NCI-H82 treated with DMSO at 0.1 percent for 48 hours (cell line): Measurements from ENCODE around the gene TTC24.
"Not testable (repeated sequence)": the region's sequence is repeated elsewhere in the genome, so short reads cannot be mapped to it uniquely, and the experiment has no call there.

Experiments
- DNase-seq: peaks from one replicate; lab custom pipeline; 2025; ENCODE audit not compliant: unreplicated experiment; lab: John Stamatoyannopoulos, UW

Gene TTC24

GRCh38 chr1:156607344-156607743 lies 27.8 kb downstream of the TTC24 start:
- DNase-seq, result not testable (repeated sequence)

- DNase-seq, result peak; percentile 85
Measured at GRCh38 chr1:156608036-156608674, 28.6 kb downstream of the TTC24 start.

- peak; percentile 28 for DNase-seq
Measured at GRCh38 chr1:156608981-156609380, 29.5 kb downstream of the TTC24 start.

GRCh38 chr1:156610072-156610471 lies 30.5 kb downstream of the TTC24 start:
- not testable (repeated sequence) for DNase-seq

- no peak for DNase-seq
Measured at GRCh38 chr1:156612666-156613065, 33.1 kb downstream of the TTC24 start.

GRCh38 chr1:156615946-156616345 lies 36.4 kb downstream of the TTC24 start:
- DNase-seq, result no peak

- DNase-seq, result peak; percentile 91
Measured at GRCh38 chr1:156616463-156616862, 36.9 kb downstream of the TTC24 start.

GRCh38 chr1:156618853-156619581 lies 39.5 kb downstream of the TTC24 start, which contains the start of gene HAPLN2:
TSS of gene HAPLN2 (plus strand) at chr1:156619415. CDS start at chr1:156623491, 4,076 bp downstream.
- peak; percentile 79 for DNase-seq

GRCh38 chr1:156619582-156619955 lies 40.0 kb downstream of the TTC24 start:
- DNase-seq, result no peak

- DNase-seq, result peak; percentile 61
Measured at GRCh38 chr1:156622581-156623297, 43.2 kb downstream of the TTC24 start.

- peak; percentile 69 for DNase-seq
Measured at GRCh38 chr1:156623946-156624813, 44.7 kb downstream of the TTC24 start.

GRCh38 chr1:156624814-156625435 lies 45.4 kb downstream of the TTC24 start:
- no peak for DNase-seq

- DNase-seq, result peak; percentile 39
Measured at GRCh38 chr1:156625436-156626078, 46.0 kb downstream of the TTC24 start.

- DNase-seq, result no peak
Measured at GRCh38 chr1:156626079-156626438, 46.5 kb downstream of the TTC24 start.

- DNase-seq, result peak; percentile 63
Measured at GRCh38 chr1:156627313-156627880, 47.9 kb downstream of the TTC24 start.

GRCh38 chr1:156629823-156630449 lies 50.4 kb downstream of the TTC24 start:
- no peak for DNase-seq

- not testable (repeated sequence) for DNase-seq
Measured at GRCh38 chr1:156631152-156631551, 51.6 kb downstream of the TTC24 start.

- DNase-seq, result no peak
Measured at GRCh38 chr1:156632355-156632754, 52.8 kb downstream of the TTC24 start.
